ENCODE data around the gene ZNF414.

The ZNF414 gene

DNA sequence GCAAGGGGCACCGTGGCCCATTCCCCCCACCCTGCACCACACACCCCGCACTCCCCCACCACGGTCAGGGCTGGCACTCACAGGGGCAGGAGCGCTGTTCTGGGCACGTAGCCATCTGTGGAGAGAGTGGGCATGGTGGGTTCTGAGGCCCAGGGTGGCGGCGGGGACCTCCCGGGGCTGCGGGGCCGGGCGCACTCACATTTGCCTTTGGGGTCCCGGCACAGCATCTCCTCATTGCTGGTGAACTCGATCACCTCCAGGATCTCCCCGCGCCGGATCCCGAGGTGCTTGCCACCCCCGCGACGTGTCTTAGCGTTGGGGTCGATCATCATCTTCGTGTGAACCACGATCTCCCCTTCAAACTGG is 23.6 kb downstream of the ZNF414 start:
- Histone ChIP-seq H3K4me3 (ENCODE audit: low read depth, low read length) (no peak overlapping the region), H3K4me1 (ENCODE audit: control insufficient read depth, insufficient read depth, low read length) (no peaks in the 10 kb centered on the region), H3K9me3 (ENCODE audit: control insufficient read depth, insufficient read depth, low read length) (no peaks in the 10 kb centered on the region), H3K27ac (ENCODE audit: low read depth, low read length) (no peak overlapping the region), H3K27me3 (ENCODE audit: control insufficient read depth, insufficient read depth, low read length) (no peaks in the 10 kb centered on the region), H3K9ac (ENCODE audit: low read depth, low read length) (no peak overlapping the region), H3K36me3 (ENCODE audit: control insufficient read depth, insufficient read depth, low read length) (peaks cover 38% of the 10 kb centered on the region)

DNA sequence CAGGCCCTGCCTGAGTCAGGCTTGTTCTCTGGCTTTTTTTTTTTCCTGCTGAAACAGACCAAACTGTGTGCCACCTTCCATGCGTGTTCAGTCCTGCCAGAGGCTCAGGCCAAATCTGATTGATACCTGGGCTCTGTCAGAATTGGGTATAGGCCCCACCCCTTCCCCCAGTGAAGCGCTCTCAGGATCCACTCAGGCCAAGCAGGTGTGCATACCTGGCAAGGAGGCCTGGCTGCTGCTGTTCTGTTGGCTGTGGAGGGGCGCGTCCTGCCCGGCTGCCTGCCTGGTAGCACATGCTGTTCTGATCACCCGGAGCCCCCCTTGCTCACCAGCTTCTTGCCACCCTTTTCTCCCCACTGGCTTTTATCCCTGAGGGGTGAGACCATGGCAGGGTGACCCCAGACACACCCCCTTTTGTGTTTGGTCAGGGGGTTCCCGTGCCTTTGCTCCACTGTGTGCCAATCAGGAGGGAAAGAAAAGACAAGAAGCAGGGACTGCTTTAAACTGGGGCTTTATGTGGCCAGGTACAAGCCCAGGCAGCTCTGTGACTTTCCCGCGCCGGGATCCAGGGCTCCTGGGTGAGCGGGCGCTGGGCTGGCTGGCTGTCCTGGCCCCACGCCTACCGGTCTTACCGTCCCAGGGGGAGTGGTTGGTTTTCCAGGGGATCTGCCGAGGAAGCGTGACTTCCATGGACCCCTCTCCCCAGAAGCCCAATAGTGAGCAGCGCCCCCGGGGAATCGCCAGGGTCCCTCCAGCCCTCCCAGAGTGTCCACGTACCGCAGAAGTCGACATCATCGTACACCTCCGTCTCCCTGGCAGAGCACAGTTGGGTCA is 24.2 kb downstream of the ZNF414 start:
- H3K36me3 ChIP-seq (ENCODE audit: control insufficient read depth, insufficient read depth, low read length), result peaks cover 44% of the 10 kb centered on the region
- H3K4me1 ChIP-seq (ENCODE audit: control insufficient read depth, insufficient read depth, low read length), result no peaks in the 10 kb centered on the region
- H3K27ac ChIP-seq (ENCODE audit: low read depth, low read length), result peak overlapping the region; percentile 1
- no peaks in the 10 kb centered on the region for H3K9me3 ChIP-seq (ENCODE audit: control insufficient read depth, insufficient read depth, low read length)
- H3K4me3 ChIP-seq (ENCODE audit: low read depth, low read length), result no peak overlapping the region
- H3K9ac ChIP-seq (ENCODE audit: low read depth, low read length), result no peak overlapping the region
- no peaks in the 10 kb centered on the region for H3K27me3 ChIP-seq (ENCODE audit: control insufficient read depth, insufficient read depth, low read length)

DNA sequence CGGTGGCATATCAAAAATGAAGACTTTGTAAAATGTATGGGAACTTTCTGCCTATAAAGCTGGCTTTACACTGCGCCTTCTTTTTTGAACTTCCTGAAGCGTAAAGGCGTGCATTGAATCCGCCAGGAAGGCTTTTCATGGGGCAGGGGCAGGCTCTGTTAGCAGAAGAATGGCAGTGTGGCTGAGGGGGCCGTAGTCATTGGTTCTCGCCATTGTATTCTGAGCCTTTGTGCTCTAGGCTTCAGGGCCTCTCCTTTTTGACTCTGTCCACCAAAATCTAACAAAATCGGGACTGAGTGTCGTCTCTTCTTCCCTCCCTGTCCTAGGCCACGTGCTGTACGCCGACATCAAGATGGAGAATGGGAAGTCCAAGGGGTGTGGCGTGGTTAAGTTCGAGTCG is 25.6 kb downstream of the ZNF414 start:
- Histone ChIP-seq H3K27ac (ENCODE audit: low read depth, low read length) (no peak overlapping the region), H3K27me3 (ENCODE audit: control insufficient read depth, insufficient read depth, low read length) (no peaks in the 10 kb centered on the region), H3K9me3 (ENCODE audit: control insufficient read depth, insufficient read depth, low read length) (no peaks in the 10 kb centered on the region), H3K4me3 (ENCODE audit: low read depth, low read length) (no peak overlapping the region), H3K9ac (ENCODE audit: low read depth, low read length) (no peak overlapping the region), H3K36me3 (ENCODE audit: control insufficient read depth, insufficient read depth, low read length) (peaks cover 55% of the 10 kb centered on the region), H3K4me1 (ENCODE audit: control insufficient read depth, insufficient read depth, low read length) (no peaks in the 10 kb centered on the region)

DNA sequence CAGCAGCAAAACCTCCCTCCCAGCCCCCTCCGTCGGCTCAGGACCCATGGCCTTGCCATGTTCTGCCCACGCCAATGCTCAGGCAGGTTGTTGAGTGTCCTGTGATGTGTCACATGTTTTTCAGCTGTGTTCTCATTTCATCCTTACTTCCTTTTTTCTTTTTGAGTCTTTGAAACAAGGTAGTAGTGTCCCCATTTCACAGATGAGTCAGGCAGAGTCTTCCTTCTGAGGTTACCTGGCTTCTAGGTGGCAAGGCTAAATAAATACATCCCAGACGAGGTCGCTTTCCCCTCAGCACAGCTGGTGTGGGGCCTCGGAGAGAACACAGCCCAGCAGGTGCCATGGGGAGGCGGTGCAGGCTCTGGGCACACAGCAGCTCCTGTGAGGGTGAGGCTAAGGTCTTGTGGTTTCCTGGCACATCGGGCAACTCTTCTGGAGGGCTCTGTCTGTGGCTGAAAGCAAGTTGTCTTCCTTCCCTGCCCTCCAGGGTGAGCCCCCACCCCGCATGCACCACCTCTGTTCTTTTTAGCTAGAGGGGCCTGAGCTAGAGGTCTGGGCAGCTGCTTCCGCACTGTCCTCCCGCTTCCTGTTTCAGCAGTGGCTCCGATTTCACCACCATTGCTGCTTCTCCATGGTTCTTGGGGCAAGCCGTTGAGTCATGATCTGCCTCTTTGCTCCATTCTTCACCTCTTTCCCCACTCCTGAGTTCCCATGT is 26.7 kb downstream of the ZNF414 start:
- H3K36me3 ChIP-seq (ENCODE audit: control insufficient read depth, insufficient read depth, low read length), result peaks cover 66% of the 10 kb centered on the region
- H3K4me3 ChIP-seq (ENCODE audit: low read depth, low read length), result no peak overlapping the region
- H3K9me3 ChIP-seq (ENCODE audit: control insufficient read depth, insufficient read depth, low read length), result no peaks in the 10 kb centered on the region
- no peak overlapping the region for H3K9ac ChIP-seq (ENCODE audit: low read depth, low read length)
- no peak overlapping the region for H3K27ac ChIP-seq (ENCODE audit: low read depth, low read length)
- H3K27me3 ChIP-seq (ENCODE audit: control insufficient read depth, insufficient read depth, low read length), result no peaks in the 10 kb centered on the region
- no peaks in the 10 kb centered on the region for H3K4me1 ChIP-seq (ENCODE audit: control insufficient read depth, insufficient read depth, low read length)

DNA sequence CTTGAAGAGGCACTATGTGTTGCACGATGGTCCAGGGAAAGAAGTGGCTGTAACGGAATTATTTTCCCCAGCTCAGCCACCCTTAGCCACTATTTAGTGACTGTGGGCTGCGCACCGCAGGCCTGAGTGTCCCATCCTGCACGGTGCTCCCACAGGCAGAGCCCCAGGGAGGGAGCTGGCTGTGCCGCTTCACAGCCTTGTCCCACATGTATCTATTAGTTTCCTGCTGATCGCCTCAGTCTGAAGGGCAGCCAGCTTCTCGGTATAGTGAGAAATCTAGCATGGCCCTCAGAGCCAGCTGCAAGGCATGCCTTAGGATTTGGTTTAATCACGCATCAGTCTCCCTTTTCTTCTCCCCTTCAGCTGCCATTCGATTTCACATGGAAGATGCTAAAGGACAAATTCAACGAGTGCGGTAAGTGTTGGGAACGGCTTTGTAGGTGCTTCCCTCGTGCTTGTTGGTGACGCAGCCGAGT is 27.3 kb downstream of the ZNF414 start:
- H3K9ac ChIP-seq (ENCODE audit: low read depth, low read length), result no peak overlapping the region
- no peak overlapping the region for H3K27ac ChIP-seq (ENCODE audit: low read depth, low read length)
- H3K4me1 ChIP-seq (ENCODE audit: control insufficient read depth, insufficient read depth, low read length), result no peaks in the 10 kb centered on the region
- H3K36me3 ChIP-seq (ENCODE audit: control insufficient read depth, insufficient read depth, low read length), result peaks cover 70% of the 10 kb centered on the region
- H3K4me3 ChIP-seq (ENCODE audit: low read depth, low read length), result no peak overlapping the region
- H3K9me3 ChIP-seq (ENCODE audit: control insufficient read depth, insufficient read depth, low read length), result no peaks in the 10 kb centered on the region
- no peaks in the 10 kb centered on the region for H3K27me3 ChIP-seq (ENCODE audit: control insufficient read depth, insufficient read depth, low read length)

DNA sequence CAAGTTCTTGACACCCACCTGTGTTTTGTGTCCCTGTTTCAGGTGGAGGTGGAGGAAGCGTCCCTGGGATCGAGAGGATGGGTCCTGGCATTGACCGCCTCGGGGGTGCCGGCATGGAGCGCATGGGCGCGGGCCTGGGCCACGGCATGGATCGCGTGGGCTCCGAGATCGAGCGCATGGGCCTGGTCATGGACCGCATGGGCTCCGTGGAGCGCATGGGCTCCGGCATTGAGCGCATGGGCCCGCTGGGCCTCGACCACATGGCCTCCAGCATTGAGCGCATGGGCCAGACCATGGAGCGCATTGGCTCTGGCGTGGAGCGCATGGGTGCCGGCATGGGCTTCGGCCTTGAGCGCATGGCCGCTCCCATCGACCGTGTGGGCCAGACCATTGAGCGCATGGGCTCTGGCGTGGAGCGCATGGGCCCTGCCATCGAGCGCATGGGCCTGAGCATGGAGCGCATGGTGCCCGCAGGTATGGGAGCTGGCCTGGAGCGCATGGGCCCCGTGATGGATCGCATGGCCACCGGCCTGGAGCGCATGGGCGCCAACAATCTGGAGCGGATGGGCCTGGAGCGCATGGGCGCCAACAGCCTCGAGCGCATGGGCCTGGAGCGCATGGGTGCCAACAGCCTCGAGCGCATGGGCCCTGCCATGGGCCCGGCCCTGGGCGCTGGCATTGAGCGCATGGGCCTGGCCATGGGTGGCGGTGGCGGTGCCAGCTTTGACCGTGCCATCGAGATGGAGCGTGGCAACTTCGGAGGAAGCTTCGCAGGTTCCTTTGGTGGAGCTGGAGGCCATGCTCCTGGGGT is 28.2 kb downstream of the ZNF414 start:
- no peaks in the 10 kb centered on the region for H3K27me3 ChIP-seq (ENCODE audit: control insufficient read depth, insufficient read depth, low read length)
- no peaks in the 10 kb centered on the region for H3K9me3 ChIP-seq (ENCODE audit: control insufficient read depth, insufficient read depth, low read length)
- no peak overlapping the region for H3K4me3 ChIP-seq (ENCODE audit: low read depth, low read length)
- no peak overlapping the region for H3K27ac ChIP-seq (ENCODE audit: low read depth, low read length)
- H3K36me3 ChIP-seq (ENCODE audit: control insufficient read depth, insufficient read depth, low read length), result peaks cover 79% of the 10 kb centered on the region
- H3K9ac ChIP-seq (ENCODE audit: low read depth, low read length), result no peak overlapping the region
- 0 out of 2 replicates have a peak, but pooled peaks cover 6% of the 10 kb centered on the region for H3K4me1 ChIP-seq (ENCODE audit: control insufficient read depth, insufficient read depth, low read length)

DNA sequence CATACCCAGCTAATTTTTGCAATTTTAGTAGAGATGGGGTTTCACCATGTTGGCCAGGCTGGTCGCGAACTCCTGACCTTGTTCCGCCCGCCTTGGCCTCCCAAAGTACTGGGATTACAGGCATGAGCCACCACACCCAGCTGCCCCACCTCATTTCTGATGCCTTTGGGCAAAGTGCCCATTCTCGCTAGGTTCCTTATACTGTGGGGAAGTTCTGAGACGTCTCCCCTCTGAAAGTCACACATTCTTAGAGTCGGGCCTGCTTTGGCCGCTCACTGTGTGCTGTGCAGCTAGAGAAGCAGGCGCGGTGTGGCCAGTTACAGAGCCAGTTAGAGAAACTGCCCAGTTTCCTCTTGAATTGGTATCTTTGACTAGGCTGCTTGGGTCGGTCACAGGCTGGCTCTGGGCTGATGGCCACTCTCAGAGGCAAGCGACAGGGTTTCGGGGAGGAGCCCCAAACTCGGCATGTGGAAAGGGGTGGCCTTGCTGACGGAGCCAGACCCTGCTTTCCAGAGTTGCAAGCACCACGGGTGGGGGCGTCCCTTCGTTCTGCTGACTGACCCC is 29.6 kb downstream of the ZNF414 start:
- H3K27ac ChIP-seq (ENCODE audit: low read depth, low read length), result no peak overlapping the region

DNA sequence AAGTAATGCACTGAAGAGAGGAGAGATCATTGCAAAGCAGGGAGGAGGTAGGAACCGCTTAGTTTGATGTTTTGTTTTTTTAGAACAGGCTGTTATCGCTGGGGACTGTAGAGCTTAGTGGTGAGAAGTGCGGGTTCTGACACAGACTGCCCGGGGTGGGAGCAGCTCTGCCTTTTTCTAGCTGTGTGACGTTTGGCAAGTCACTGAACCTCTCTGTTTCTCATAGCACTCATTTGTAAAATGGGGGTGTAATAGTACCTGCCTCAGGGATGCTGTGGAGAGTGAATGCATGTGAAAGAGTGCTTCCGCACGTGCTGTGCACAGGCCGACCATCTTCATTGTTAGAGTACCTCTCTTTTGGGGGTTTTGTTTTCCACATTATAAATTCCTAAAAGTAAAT is 30.8 kb downstream of the ZNF414 start:
- Histone ChIP-seq H3K4me3 (ENCODE audit: low read depth, low read length) (no peak overlapping the region), H3K9ac (ENCODE audit: low read depth, low read length) (no peak overlapping the region), H3K27me3 (ENCODE audit: control insufficient read depth, insufficient read depth, low read length) (no peaks in the 10 kb centered on the region), H3K9me3 (ENCODE audit: control insufficient read depth, insufficient read depth, low read length) (no peaks in the 10 kb centered on the region), H3K4me1 (ENCODE audit: control insufficient read depth, insufficient read depth, low read length) (0 out of 2 replicates have a peak, but pooled peaks cover 6% of the 10 kb centered on the region), H3K27ac (ENCODE audit: low read depth, low read length) (no peak overlapping the region), H3K36me3 (ENCODE audit: control insufficient read depth, insufficient read depth, low read length) (peaks cover 87% of the 10 kb centered on the region)

More for the DNA sequence above, 29.6 kb downstream of the ZNF414 start:
- peaks cover 86% of the 10 kb centered on the region for H3K36me3 ChIP-seq (ENCODE audit: control insufficient read depth, insufficient read depth, low read length)
- H3K9me3 ChIP-seq (ENCODE audit: control insufficient read depth, insufficient read depth, low read length), result no peaks in the 10 kb centered on the region
- 0 out of 2 replicates have a peak, but pooled peaks cover 6% of the 10 kb centered on the region for H3K4me1 ChIP-seq (ENCODE audit: control insufficient read depth, insufficient read depth, low read length)
- no peak overlapping the region for H3K4me3 ChIP-seq (ENCODE audit: low read depth, low read length)
- H3K9ac ChIP-seq (ENCODE audit: low read depth, low read length), result no peak overlapping the region
- no peaks in the 10 kb centered on the region for H3K27me3 ChIP-seq (ENCODE audit: control insufficient read depth, insufficient read depth, low read length)

DNA sequence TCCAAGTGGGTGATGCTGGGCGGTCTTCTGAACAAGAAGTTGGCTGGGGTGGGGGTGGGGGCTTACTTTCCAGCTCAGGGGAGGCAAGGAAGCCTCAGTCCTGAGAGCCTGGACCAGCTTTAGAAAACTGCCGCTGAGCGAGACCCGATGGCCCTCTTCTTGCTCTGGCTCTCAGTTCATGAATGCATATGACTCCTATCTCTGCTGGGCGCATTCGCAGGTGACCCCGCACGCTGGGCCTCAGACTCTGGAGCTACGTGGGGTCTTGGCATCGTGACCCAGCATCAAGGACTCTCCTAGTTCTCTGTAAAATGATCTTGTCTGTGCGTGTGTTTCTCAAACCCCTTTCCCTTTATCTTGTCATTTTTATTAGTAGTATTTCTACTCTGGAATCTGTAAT is 31.3 kb downstream of the ZNF414 start:
- Histone ChIP-seq H3K27me3 (ENCODE audit: control insufficient read depth, insufficient read depth, low read length) (no peaks in the 10 kb centered on the region), H3K27ac (ENCODE audit: low read depth, low read length) (no peak overlapping the region), H3K4me1 (ENCODE audit: control insufficient read depth, insufficient read depth, low read length) (0 out of 2 replicates have a peak, but pooled peaks cover 6% of the 10 kb centered on the region), H3K9ac (ENCODE audit: low read depth, low read length) (no peak overlapping the region), H3K9me3 (ENCODE audit: control insufficient read depth, insufficient read depth, low read length) (no peaks in the 10 kb centered on the region), H3K4me3 (ENCODE audit: low read depth, low read length) (no peak overlapping the region), H3K36me3 (ENCODE audit: control insufficient read depth, insufficient read depth, low read length) (peaks cover 87% of the 10 kb centered on the region)

DNA sequence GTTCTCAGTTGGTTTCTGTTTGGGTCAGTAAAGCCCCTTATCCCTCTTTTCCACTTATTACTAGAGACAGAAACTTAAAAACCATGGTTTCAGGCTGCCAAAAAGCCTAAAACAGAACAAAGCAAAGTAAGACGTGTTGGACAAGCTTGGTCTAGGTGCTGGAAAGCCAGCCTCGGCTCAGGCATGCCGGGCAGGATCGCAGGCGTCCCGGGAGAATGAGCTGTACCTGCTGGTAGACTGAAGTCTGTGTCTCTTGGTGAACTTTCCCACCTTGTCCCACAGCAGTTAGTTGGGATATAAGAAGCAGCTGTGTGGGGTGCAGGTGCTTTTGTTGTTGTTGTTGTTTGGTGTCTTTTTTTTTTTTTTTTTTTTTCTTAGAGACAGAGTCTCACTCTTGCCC is 32.4 kb downstream of the ZNF414 start:
- Histone ChIP-seq H3K4me1 (ENCODE audit: control insufficient read depth, insufficient read depth, low read length) (0 out of 2 replicates have a peak, but pooled peaks cover 6% of the 10 kb centered on the region), H3K4me3 (ENCODE audit: low read depth, low read length) (no peak overlapping the region), H3K27me3 (ENCODE audit: control insufficient read depth, insufficient read depth, low read length) (no peaks in the 10 kb centered on the region), H3K9ac (ENCODE audit: low read depth, low read length) (no peak overlapping the region), H3K27ac (ENCODE audit: low read depth, low read length) (no peak overlapping the region), H3K9me3 (ENCODE audit: control insufficient read depth, insufficient read depth, low read length) (no peaks in the 10 kb centered on the region), H3K36me3 (ENCODE audit: control insufficient read depth, insufficient read depth, low read length) (peaks cover 87% of the 10 kb centered on the region)
